GM12873 (cell line): ENCODE results near the gene CDH20.

Source experiments
- CTCF ChIP-seq: IDR thresholded peaks from 2 replicates; pipeline ENCODE4 v1.5.1; 2012; ENCODE audit warnings: low read depth, mild to moderate bottlenecking, moderate library complexity, low read length, control low read depth; ENCODE audit not compliant: insufficient read depth; ENCODE audit errors: missing control alignments

The CDH20 gene

GRCh38 chr18:61597316-61597715 is 264.1 kb downstream of the CDH20 start:
- no peak for TF ChIP-seq CTCF

DNA sequence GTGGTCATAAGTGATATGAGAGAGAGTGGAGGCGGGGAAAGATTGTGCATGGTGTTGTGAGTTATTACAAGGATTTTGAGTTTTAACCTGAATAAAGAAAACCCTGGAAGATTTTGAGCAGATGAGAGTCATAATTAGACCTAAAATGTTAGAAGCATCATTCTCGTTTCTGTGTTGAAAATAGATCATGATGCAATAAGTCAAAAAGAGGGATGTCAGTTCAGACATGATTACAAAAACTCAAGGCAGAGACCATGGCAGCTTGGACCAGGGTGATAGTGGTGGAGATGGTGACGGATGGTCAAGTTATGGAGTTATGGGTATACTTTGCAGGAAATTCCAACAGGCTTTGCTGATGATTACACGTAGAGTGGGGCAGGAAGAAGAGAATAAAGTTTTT is 267.2 kb downstream of the CDH20 start:
- no peak for TF ChIP-seq CTCF

DNA sequence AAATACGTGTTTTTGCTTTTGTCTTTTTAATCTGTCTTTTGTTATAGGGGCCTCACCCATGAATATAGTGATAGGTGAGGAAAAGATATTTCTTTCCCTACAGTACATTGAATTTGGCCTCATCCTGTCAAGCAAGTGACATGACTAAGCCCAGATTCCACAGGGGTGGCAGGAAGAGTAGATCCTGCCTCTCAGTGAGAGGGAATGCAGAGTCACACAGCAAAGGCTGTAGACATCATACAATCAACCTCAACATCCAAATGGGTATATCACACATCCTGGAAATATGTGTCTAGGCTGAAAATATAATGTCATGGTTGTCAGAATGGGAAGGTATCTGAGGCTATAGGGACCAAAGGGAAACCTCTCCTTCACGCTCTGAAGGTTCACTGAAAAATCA is 269.6 kb downstream of the CDH20 start:
- no peak for TF ChIP-seq CTCF
